Measurements from ENCODE around the gene LACTB. TPM values are rescaled to one million over a fixed set of nuclear protein-coding genes. Genes with fewer than 3 reads are reported as not detected.

Gene LACTB
- total and polyA plus RNA-seq, 4 donors = 13.2 to 25.3 (median 19.1) TPM

Other genes with a start within 250 kb of the LACTB start
- gene TPM1, start 79.1 kb upstream of the LACTB start, total RNA-seq = 100 to 1,000 TPM in 1 of 2 donors, 10 to 100 TPM in 1; 64.7 to 101 TPM
- gene TPM1, start 79.1 kb upstream of the LACTB start, polyA plus RNA-seq = 10 to 100 TPM; 69.6 to 73.3 TPM
- gene RPS27L, start 35.6 kb downstream of the LACTB start, total RNA-seq = 10 to 100 TPM in 1 of 2 donors, 1 to 10 TPM in 1; 9.8 to 41.1 TPM
- 100 to 1,000 TPM in 1 of 2 donors, 10 to 100 TPM in 1; 40.3 to 184 TPM for gene RPS27L, start 35.6 kb downstream of the LACTB start, polyA plus RNA-seq
- 10 to 100 TPM in 1 of 2 donors, 1 to 10 TPM in 1; 9.9 to 26.5 TPM for gene RAB8B, start 67.7 kb downstream of the LACTB start, total RNA-seq
- gene RAB8B, start 67.7 kb downstream of the LACTB start, polyA plus RNA-seq = 1 to 10 TPM; 3.8 to 5.2 TPM
- gene APH1B, start 155.7 kb downstream of the LACTB start, total RNA-seq = 10 to 100 TPM in 1 of 2 donors, 1 to 10 TPM in 1; 2.5 to 10.6 TPM
- gene APH1B, start 155.7 kb downstream of the LACTB start, polyA plus RNA-seq = 1 to 10 TPM; 2.0 to 6.7 TPM